Adrenal gland (tissue), 12 donors: Measurements from ENCODE around the gene CNTN4. TPM values are rescaled to one million over a fixed set of nuclear protein-coding genes. Genes with fewer than 3 reads are reported as not detected.

Experiments used
- DNase-seq, 7 donors: peaks; one replicate each; pipeline ENCODE4 v3.0.0-alpha.2; 2019 to 2020
- H3K27ac ChIP-seq, 5 donors: fragments of 200-600 bp; sonication (generic) in 4 of 5; 1 replicate in 3 of 5; 2 replicates in 2 of 5; pipeline versions ENCODE4 v1.5.1 to v1.8.0; 2016 to 2020; ENCODE audit warnings: mild to moderate bottlenecking in 1 of 5
- H3K27me3 ChIP-seq: fragments of 200-600 bp; 2 replicates; pipeline ENCODE4 v1.8.0; 2021
- H3K36me3 ChIP-seq, 2 donors: fragments of 200-600 bp; replicated peaks in 1 of 2; 1 replicate in 1 of 2; 2 replicates in 1 of 2; pipeline versions ENCODE4 v1.5.1 to v1.8.0; 2018 to 2022
- H3K4me1 ChIP-seq, 2 donors: fragments of 200-600 bp; replicated peaks in 1 of 2; 1 replicate in 1 of 2; 2 replicates in 1 of 2; pipeline versions ENCODE4 v1.5.1 to v1.8.0; 2018 to 2021
- H3K4me3 ChIP-seq, 4 donors: fragments of 200-600 bp; sonication (generic) in 3 of 4; one replicate each; pipeline ENCODE4 v1.5.1; 2016 to 2018
- H3K9me3 ChIP-seq, 3 donors: fragments of 200-600 bp; sonication (generic) in 1 of 3; replicated peaks in 1 of 3; 1 replicate in 2 of 3; 2 replicates in 1 of 3; pipeline versions ENCODE4 v1.5.1 to v1.8.0; 2016 to 2021
- POLR2A ChIP-seq, 2 donors: fragments of 450-650 bp; IDR thresholded peaks; one replicate each; pipeline ENCODE4 v1.6.1; 2017; ENCODE audit warnings: antibody characterized with exemption in 2 of 2, mild to moderate bottlenecking in 2 of 2, moderate library complexity in 1 of 2
- WGBS, 4 donors: extraction: QIAGEN DNeasy Blood & Tissue Kit in 2 of 4; methylation state at CpG; one replicate each; pipeline versions ENCODE4 v1.1.5 to v1.1.7; 2013 to 2017; 5-methylcytosine and 5-hydroxymethylcytosine counted together
- intact Hi-C, 2 donors: fragments of 100-400 bp; cut with DNase I; formaldehyde crosslinking; loops; one replicate each; pipeline versions ENCODE4 v1.14.1 to v1.15.0; 2022 to 2023
- polyA plus RNA-seq, 3 donors: library from polyadenylated mRNA; stranded (reverse); fragments of 200-250 nt in 2 of 3; fragments of 350-450 nt in 1 of 3; fragmentation: Illumina TruSeq in 1 of 3; extraction: RNeasy Lipid Tissue Mini Kit (QIAGEN cat#74804) in 1 of 3; gene quantifications; one replicate each; pipeline ENCODE4 v1.2.3, GENCODE V29; 2013 to 2014
- total RNA-seq, 9 donors: library from RNA; depleted of rRNA in 4 of 9; stranded (reverse); fragments of >200 nt in 4 of 9; fragments of 120-200 nt in 1 of 9; fragmentation: NEBNext Ultra II Directional in 1 of 9; extraction: Animal tissue kit (Norgen Biotek cat#: 25700) in 1 of 9; gene quantifications; one replicate each; pipeline versions ENCODE4 v1.1.0 to v1.2.4, GENCODE V29; 2013 to 2023
- TF ChIP-seq, protein P1 (sequence below), 6 experiments: fragments of 450-650 bp in 4 of 6; fragments of 200-600 bp in 2 of 6; sonication (generic) in 1 of 6; IDR thresholded peaks; 1 replicate in 5 of 6; 2 replicates in 1 of 6; pipeline versions ENCODE4 v1.5.1 to v1.8.0; 2016 to 2021; ENCODE audit warnings: antibody characterized with exemption in 6 of 6, mild to moderate bottlenecking in 2 of 6, moderate library complexity in 1 of 6
- donor health status: healthy with polysubstance abuse.
- donor health status: Bipolar disorder and iron deficiency.
- donor health status: DM: yes; HTN: yes; CAD: no.
- donor health status: DM: no; HTN: no; CAD: no.
- donor health status: DM: no; HTN: no; CAD: no.
- donor health status: DM: yes; HTN: yes; CAD: no.

The CNTN4 gene
- total and polyA plus RNA-seq, 12 donors, result 0.17 to 9.2 (median 1.6) TPM

DNA sequence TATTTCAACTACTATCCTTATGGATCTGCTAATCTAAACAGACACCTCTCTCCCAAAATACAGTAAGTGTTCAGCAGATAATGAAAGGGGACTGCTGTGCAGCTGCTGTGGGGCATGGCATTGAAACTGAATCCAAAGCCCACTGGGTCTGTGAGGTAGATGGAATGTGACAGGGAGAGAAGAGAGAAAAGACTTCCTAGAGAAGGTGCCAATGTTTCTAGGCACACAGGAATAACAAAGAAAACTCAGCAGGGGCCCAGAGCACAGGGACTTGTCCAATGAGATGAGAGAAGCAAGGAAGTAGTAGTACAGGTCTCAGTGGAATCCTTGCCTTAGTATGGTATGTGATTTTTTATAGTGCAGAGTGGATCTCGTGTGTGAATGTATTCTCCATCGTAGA lies 553.7 kb downstream of the CNTN4 start:
- 64 to 80% (median 71%) methylated on average over 2 of the region's 2 CpGs for WGBS, 4 donors
- H3K36me3 ChIP-seq, result no peaks in the 10 kb centered on the region
- no peak overlapping the region for H3K4me3 ChIP-seq
- intact Hi-C loops, result no loop called here
- DNase-seq, result no peak
- H3K27me3 ChIP-seq, result no peaks in the 10 kb centered on the region
- no peaks in the 10 kb centered on the region for H3K9me3 ChIP-seq
- no peak overlapping the region for H3K27ac ChIP-seq
- TF ChIP-seq, protein P1, sequence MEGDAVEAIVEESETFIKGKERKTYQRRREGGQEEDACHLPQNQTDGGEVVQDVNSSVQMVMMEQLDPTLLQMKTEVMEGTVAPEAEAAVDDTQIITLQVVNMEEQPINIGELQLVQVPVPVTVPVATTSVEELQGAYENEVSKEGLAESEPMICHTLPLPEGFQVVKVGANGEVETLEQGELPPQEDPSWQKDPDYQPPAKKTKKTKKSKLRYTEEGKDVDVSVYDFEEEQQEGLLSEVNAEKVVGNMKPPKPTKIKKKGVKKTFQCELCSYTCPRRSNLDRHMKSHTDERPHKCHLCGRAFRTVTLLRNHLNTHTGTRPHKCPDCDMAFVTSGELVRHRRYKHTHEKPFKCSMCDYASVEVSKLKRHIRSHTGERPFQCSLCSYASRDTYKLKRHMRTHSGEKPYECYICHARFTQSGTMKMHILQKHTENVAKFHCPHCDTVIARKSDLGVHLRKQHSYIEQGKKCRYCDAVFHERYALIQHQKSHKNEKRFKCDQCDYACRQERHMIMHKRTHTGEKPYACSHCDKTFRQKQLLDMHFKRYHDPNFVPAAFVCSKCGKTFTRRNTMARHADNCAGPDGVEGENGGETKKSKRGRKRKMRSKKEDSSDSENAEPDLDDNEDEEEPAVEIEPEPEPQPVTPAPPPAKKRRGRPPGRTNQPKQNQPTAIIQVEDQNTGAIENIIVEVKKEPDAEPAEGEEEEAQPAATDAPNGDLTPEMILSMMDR (IDR thresholded peaks at IDR 0.05), result no peak
- TF ChIP-seq POLR2A (IDR thresholded peaks at IDR 0.05), result no peak
- H3K4me1 ChIP-seq, result no peaks in the 10 kb centered on the region

DNA sequence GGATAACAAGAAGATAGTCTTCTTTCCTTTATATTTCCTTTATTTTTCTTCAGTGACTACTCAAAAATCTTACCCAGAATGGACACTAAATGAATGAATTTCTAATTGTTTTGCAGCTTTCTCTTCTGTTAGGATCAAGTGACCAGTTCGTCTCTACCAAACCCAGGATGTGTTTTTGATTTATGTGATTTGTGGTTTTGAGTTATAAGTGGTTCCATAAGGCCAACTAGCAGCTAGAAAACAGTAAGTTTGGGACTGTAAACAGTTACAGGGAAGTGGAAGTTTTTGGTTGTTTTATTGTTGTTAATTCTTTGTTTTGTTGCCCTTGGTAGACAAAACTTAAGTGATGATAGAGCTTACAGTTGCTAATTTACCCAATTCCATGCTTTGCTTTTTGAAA lies 555.0 kb downstream of the CNTN4 start:
- Histone ChIP-seq H3K4me1 (no peaks in the 10 kb centered on the region), H3K9me3 (no peaks in the 10 kb centered on the region), H3K27me3 (no peaks in the 10 kb centered on the region), H3K36me3 (no peaks in the 10 kb centered on the region), H3K27ac (no peak overlapping the region), H3K4me3 (no peak overlapping the region)
- DNase-seq, result no peak
- 35 to 57% (median 50%) methylated on average over 1 of the region's 1 CpG for WGBS, 4 donors
- TF ChIP-seq, protein P1 (IDR thresholded peaks at IDR 0.05), result no peak
- no peak for TF ChIP-seq POLR2A (IDR thresholded peaks at IDR 0.05)
- intact Hi-C loops, result no loop called here

DNA sequence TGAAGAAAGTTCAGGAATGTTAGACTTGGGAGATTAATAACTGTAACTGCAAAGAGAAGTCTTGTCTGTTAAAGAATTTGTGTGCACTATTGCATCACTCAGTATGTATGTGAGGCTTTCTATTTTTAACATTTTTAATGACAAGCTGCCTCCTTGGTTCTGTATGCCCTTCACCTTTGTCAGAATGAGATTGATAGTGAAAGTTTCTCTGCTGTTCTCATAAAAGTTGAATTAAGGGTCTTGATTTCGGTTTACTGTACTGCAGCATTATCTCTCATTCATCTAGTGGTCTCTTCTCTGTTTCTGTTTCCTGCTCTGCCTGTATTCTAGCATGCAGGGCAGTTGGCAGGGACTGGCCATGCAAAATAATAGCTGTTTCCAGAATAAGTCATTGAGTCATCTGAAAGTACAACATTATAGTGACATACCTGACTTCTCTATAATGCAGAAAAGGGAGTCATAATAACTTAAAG lies 556.6 kb downstream of the CNTN4 start:
- 8 to 29% (median 25%) methylated on average over 1 of the region's 1 CpG for WGBS, 4 donors
- no peak for DNase-seq
- Histone ChIP-seq H3K27ac (no peak overlapping the region), H3K36me3 (no peaks in the 10 kb centered on the region), H3K4me1 (no peaks in the 10 kb centered on the region), H3K4me3 (no peak overlapping the region), H3K27me3 (no peaks in the 10 kb centered on the region), H3K9me3 (no peaks in the 10 kb centered on the region)
- intact Hi-C loops, result no loop called here
- TF ChIP-seq, protein P1 (IDR thresholded peaks at IDR 0.05), result no peak
- TF ChIP-seq POLR2A (IDR thresholded peaks at IDR 0.05), result no peak

DNA sequence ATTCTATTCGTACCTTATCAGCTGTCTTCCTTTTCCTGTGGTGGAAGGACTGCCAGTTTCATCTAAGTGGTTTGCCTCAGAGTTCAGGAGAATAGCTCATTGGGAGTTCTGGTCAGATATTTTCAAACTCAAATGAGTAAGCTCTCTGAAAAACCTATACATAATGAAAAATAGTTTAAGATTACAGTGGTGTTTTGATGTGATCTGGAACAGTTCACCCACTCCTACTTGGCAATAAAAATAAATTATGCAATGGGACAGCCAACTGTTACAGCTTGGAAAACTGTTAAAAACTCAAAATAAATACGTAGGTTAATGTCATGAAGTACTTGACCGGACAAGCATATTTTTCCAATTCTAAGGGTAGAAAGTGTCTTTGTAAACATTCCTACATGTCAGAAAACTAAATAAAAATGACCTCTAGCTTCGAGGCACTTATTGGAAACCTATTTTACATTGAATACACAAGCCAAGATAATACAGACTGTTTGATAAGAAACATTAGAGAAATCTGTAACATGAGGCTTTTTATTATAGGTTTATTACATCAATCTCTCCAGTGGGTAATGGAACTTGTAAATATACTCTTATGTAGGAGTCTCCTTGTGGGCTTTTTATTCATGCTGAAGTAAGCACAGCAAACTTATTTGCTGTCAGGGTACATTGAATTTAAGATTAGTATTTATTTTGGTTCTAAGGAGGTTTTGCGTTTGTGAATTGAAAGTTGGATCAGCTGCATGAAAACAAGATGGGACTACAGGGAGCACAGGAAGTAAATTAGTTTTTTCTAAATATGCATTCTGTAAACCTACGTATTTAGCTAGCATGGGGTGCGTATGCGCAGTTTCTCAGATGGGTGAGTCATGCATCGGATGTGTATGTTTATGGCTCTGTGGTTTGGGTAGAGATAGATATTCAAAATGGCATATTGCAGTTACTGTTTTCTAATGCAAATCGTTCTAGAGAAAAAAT lies 558.4 kb downstream of the CNTN4 start:
- intact Hi-C loops, result no loop called here
- no peak for DNase-seq

More for the DNA sequence above, 558.4 kb downstream of the CNTN4 start:
- 50 to 67% (median 64%) methylated on average over 10 of the region's 10 CpGs for WGBS, 4 donors
- H3K9me3 ChIP-seq, result no peaks in the 10 kb centered on the region
- H3K36me3 ChIP-seq, result no peaks in the 10 kb centered on the region
- H3K27me3 ChIP-seq, result no peaks in the 10 kb centered on the region
- H3K4me3 ChIP-seq, result no peak overlapping the region
- H3K4me1 ChIP-seq, result no peaks in the 10 kb centered on the region
- no peak overlapping the region for H3K27ac ChIP-seq
- TF ChIP-seq, protein P1 (IDR thresholded peaks at IDR 0.05), result no peak
- TF ChIP-seq POLR2A (IDR thresholded peaks at IDR 0.05), result no peak
